IPS-18c (cell line): ENCODE measurements around the gene RNF20.

ENCODE experiments used
- H3K4me3 ChIP-seq: 2 replicates; pipeline ENCODE4 v1.7.0; 2013; ENCODE audit warnings: low read depth, mild to moderate bottlenecking, low read length, moderate library complexity; ENCODE audit not compliant: insufficient read depth
- H3K9me3 ChIP-seq: one replicate; pipeline ENCODE4 v1.6.1; 2013; ENCODE audit warnings: mild to moderate bottlenecking, low read length, moderate library complexity; ENCODE audit not compliant: control insufficient read depth, insufficient read depth

Gene RNF20, protein sequence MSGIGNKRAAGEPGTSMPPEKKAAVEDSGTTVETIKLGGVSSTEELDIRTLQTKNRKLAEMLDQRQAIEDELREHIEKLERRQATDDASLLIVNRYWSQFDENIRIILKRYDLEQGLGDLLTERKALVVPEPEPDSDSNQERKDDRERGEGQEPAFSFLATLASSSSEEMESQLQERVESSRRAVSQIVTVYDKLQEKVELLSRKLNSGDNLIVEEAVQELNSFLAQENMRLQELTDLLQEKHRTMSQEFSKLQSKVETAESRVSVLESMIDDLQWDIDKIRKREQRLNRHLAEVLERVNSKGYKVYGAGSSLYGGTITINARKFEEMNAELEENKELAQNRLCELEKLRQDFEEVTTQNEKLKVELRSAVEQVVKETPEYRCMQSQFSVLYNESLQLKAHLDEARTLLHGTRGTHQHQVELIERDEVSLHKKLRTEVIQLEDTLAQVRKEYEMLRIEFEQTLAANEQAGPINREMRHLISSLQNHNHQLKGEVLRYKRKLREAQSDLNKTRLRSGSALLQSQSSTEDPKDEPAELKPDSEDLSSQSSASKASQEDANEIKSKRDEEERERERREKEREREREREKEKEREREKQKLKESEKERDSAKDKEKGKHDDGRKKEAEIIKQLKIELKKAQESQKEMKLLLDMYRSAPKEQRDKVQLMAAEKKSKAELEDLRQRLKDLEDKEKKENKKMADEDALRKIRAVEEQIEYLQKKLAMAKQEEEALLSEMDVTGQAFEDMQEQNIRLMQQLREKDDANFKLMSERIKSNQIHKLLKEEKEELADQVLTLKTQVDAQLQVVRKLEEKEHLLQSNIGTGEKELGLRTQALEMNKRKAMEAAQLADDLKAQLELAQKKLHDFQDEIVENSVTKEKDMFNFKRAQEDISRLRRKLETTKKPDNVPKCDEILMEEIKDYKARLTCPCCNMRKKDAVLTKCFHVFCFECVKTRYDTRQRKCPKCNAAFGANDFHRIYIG

DNA sequence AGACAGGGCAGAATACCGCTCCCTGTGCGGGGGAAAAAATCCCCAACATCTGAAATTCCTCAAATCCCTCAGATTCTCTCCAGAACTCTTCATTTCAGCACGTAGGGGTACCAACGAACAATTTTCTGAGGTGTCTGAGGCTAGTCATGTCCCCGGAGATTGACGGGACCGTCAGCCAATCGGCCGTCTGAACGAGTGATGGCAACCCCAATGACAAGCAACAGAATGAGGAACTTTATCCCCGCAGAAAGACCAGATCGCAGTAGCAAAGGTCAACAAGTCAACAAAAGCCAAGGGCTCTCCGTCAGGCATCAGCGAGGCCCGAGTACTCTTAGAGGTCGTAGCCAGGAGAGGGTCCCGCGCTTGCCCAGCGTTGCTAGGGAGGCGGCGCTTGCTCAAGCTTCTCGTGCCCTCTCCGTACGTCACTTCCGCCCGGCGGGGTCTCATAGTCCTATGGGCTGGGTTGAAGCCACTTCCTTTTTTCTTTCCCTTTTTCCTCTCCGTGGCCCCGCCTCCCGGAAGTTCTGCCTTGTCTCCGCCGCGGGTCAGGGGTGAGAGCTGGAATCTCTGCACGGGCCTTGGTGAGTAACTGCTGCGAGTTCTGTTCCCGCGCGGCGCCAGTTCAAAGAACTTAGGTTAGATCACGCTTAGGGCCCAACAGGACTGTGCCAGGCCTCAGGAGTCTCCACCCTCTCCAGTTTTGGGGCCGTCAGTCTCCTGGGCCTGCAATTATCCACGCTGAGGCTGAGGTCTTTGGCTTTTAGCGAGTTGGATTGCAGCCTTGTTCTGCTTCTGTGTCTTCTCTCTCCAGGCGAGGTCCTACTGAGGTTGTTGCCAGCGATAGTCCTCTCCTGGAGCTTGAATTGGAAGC lies at the start of gene RNF20:
Gene RNF20, plus strand, starts transcription at position 520 of the 871 bp plus-strand sequence. CDS start 1,571 bp downstream, outside the sequence.
- Histone ChIP-seq H3K9me3 (no peaks in the 10 kb centered on the region), H3K4me3 (peak within 1 kb of the TSS; percentile 91)

DNA sequence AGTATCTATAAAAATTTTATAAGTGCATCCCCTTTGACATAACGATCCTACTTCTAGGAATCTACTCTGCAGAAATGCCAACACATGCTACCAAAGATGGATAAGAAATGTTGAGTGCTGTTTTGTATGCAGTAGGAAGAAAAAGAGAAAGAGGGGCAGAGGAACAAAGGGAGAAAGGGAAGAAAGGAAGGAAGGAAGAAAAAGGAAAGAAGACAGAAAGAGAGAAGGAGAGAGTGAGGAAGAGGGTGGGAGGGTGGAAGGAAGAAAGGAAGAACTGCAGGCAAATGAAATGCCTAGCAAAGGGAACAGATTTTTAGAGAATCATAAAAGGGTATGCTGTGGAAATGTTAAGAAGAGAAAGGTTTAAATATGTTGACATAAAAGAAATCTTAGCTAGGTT lies 49.6 kb upstream of the RNF20 start:
- Histone ChIP-seq H3K9me3 (no peaks in the 10 kb centered on the region), H3K4me3 (no peak overlapping the region)

DNA sequence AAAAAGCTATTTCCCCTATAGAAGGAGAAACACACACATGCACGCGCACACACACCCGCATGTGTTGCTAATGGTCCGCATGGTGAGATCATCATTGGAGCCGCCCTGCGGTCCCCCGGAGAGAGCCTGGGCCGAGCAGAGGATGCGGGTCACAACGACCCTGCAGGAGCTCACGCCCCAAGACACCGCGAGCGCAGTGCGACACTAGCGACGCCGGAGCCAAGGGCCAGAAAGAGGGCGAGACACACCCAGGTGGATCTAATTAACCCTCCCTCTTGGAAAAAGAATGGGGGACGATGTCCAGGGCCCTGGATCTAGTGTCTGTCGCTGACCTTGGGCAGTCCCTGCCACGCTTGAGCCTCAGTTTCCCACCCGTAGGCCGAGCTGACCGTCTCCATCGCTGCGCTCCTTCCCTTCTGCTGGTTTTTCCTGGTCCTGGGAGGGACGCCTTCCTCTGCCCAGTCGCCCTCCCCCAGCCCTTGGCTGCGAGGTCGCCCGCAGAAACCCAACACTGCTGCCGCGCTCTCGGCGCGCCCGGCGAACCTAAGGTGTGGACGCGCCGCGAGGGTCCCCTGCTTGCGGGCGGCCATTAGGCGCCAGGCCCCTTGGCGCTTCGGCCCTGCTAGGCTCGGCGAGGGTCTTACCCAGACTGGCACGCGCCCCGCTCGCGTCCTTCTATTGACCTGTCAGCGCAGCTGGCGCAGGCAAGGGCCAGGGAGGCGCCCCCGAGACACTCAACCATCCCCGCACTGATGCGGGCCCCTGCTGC lies 47.5 kb upstream of the RNF20 start:
- Histone ChIP-seq H3K4me3 (peak overlapping the region; percentile 74), H3K9me3 (no peaks in the 10 kb centered on the region)

DNA sequence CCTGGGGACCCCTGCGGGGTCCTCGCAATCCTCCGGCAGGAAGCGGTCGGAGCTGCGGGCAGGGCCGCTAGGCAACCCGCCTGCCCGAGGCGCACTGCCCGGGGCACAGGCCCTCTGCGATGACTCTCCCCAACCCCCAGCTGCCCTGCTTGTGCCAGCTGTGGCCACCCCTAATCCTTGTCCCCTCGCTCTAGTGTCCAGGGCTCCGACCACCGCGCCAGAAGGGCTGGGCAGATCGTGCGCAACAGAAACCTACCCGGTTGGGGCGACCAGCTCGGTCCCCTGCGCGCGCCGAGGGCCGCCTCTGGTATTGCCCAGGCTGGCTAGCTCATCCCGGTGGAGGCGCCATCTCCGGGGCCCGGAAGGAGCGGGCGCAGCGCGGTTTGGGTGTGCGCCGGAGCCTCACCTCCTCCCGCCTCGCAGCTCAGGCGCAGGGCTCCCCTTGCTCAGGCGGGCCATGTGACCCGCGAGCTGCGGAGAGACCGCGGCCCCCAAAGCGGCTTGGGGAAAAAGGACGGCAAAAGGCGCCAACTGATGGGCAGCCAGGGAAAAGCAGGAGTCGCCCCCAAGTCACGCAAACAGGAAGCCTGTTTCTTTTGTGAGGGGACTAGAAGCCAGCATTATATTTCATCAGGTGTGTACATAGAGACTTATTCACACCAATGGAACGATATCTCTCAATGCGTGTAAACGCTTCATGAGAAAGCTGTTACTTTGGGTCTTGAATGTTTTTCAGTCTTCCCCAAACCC lies 46.8 kb upstream of the RNF20 start:
- Histone ChIP-seq H3K9me3 (no peaks in the 10 kb centered on the region), H3K4me3 (peak overlapping the region; percentile 74)

DNA sequence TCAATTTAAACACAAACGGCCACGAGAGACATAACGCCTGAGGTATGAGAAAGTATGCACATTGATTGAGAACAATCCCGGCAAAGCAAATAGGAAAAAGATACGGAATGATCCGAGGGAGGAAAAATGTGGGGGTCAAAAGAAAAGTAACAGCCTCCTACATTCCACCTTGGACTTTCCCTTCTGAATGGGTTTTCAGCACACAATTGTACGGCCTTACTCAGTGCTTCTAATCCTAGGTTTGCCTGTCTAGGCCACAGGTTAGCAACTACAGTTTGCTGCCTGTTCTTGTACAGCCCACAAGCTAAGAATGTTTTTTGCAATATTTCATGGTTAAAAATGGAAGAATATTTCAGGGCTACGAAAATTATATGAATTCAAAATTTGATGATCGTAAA lies 46.2 kb upstream of the RNF20 start:
- Histone ChIP-seq H3K4me3 (no peak overlapping the region), H3K9me3 (no peaks in the 10 kb centered on the region)

DNA sequence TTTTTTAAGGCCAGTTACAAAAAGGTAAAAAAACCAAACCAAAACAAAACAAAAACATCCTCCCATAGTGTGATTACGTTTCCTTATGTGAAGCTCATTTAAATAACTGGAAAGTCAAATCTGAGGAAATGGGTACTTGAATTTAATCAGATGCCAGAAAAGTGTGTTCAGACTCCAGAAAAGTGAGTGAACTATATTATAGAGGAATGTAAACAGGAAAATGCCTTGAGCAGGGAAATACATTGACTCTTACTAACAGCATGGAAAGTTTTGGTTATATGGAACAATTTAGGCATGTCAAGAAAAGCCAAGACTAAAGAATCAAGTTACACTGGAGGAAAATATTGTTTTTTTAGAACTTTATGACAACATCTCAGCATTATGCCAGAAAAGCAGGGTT lies 37.8 kb upstream of the RNF20 start:
- no peak overlapping the region for H3K4me3 ChIP-seq
- no peaks in the 10 kb centered on the region for H3K9me3 ChIP-seq

DNA sequence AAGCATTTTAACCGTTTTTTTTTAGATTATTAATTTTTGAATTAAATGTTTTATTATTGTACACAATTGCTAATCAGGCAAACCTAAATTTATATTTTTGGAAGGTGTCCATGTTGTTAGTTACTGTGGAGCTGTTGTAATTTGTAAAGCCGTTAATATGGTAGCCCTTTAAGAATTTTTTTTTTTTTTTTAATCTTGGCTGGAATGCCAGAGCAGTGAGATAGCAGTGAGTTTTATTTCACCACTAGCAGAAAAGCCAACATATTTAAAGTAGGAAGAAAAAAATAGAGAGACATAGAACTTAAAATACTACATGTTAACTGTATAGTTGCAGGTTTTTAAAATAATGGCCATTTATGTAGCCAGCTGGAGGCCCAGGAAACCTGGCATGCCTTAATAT lies 35.3 kb upstream of the RNF20 start:
- no peaks in the 10 kb centered on the region for H3K9me3 ChIP-seq
- H3K4me3 ChIP-seq: no peak overlapping the region

DNA sequence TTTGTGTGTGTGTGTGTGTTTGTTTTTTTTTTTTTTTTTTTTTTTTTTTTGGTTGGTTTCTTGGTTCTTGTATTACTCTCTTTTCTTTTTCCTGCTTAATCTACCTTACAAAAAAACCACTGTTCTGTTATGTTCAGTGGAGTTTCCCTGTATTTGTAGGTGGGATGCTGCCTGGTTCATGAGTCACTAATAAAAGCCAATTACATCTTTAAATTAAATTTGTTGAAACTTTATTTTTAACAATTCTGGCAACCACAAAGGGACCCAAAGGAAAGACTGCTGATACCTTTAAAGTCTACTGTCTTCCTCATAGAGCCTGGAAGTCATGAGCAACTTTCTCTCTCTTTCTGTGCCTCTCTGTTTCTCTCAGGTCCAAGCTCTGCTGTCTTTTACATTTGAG lies 29.5 kb upstream of the RNF20 start:
- H3K4me3 ChIP-seq: no peak overlapping the region
- no peaks in the 10 kb centered on the region for H3K9me3 ChIP-seq

DNA sequence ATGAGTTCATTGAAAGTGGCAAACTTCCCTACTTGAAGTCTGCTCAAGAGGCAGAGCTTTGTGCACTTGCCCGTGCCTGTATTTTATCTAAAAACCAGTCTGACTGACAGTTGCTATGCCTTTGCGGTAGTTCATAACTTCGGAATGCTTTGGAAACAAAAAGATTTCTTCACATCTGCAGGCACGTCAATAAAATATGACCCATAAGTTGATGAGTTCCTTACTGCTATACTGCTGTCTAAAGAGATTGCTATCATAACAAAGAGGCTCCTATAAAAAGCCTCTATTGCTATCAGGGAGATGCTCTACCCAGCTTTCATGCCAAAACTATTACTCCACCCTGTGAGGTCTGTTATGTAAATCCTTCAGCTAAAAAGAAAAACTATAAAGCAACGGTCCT lies 25.4 kb upstream of the RNF20 start:
- H3K4me3 ChIP-seq: no peak overlapping the region
- H3K9me3 ChIP-seq: no peaks in the 10 kb centered on the region

DNA sequence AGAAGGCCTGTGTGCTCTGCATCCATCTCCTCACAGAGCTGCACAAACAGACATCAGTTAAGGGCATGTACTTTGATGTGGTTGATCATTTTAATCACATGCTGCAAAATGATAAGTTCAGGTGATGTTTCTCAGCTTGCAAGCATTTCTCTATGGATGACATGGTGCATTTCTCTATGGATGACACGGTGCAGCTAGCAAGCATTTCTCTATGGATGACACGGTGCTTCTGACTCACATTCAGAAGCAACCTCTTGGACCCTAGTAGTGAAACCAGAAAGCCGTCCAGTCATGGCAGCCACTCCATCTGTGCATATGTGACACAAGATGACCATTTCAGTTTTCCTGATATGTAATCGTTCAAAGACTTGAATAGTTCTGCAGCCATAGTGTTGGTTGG lies 24.1 kb upstream of the RNF20 start:
- H3K4me3 ChIP-seq: no peak overlapping the region
- H3K9me3 ChIP-seq: no peaks in the 10 kb centered on the region

DNA sequence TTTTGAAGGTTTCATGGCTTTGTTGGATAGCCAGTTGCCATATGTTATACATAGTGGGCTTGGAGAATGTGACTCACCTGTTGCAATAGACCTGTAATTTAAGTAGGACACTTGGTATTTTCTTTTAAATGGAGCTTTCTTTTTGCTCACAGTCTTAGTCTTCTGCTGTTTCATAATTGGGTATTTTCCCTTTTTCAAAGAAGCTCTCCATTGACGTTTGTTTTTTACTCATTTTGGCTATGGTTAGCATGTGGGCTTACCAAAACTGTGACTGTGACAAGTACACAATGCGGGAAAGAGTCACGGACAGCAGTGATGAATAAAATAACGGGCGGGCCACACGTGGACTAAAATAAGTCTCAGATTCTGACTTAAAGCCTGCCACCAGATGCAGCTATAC lies 23.2 kb upstream of the RNF20 start:
- H3K4me3 ChIP-seq: no peak overlapping the region
- no peaks in the 10 kb centered on the region for H3K9me3 ChIP-seq

DNA sequence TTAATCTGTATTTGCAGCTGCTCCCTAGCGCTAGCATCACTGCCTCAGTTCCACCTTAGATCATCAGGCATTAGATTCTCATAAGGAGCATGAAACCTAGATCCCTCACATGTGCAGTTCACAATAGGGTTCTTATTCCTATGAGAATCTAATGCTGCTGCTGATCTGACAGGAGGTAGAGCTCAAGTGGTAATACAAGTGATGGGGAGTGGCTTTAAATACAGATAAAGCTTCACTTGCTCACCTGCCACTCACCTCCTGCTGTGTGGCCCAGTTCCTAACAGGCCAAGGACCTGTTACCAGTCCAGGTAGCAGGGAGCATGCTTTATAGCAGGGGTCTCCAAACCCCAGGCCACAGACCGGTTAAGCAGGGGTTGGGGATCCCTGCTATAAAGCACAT lies 22.6 kb upstream of the RNF20 start:
- H3K9me3 ChIP-seq: no peaks in the 10 kb centered on the region
- H3K4me3 ChIP-seq: no peak overlapping the region

DNA sequence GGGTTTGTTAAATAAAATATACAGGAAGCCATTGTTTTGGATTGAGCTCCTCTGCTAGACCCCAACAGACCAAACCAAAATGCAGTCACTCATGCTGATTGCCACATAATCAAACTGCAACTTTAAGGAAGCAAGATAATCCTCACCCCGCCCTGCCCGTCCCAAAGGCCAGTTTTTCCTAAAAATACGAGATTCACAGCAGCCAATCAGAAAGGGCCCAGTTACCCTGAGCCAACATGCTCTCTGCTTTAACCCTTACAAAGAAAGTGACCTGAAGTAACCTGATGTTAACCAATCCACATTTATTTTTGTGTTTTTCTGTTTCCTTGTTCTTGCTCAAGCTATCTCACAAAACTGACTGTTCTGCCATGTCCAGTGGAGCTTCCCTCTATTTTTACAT lies 21.5 kb upstream of the RNF20 start:
- no peaks in the 10 kb centered on the region for H3K9me3 ChIP-seq
- no peak overlapping the region for H3K4me3 ChIP-seq

DNA sequence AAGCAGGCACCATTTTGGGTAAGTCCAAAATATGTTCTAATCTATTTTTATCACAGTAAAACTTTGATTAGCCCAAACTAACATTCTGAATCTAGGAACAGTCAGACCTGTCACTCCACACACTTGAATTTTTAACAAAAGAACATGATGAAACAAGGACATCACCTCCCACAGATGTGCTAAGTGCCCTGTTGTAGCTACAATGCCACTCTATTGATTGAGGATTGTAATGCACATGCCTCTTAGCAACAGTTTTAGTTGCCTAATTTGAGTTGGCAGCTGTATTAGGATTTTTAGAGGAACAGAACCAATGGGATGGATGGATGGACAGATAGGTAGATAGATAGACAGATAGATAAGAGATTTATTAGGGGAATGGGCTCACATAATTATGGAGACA lies 20.3 kb upstream of the RNF20 start:
- Histone ChIP-seq H3K9me3 (no peaks in the 10 kb centered on the region), H3K4me3 (no peak overlapping the region)

DNA sequence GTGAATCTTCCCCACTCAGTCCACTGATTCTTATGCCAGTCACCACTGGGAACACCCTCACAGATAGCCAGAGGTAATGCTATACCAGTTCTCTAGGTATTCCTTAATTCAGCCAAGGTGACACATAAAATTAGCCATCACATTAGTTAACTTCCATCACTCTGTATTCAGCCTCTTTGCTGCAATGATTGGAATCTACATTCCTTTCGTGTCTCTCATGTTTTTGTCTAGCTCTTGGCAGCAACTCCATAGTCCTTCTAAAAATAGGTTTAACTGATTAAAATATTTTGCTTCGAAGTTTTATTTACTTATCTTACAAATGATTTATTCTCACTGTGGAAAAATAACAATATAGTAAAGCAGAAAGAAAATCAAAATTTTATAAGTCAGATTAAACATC lies 19.6 kb upstream of the RNF20 start:
- no peak overlapping the region for H3K4me3 ChIP-seq
- no peaks in the 10 kb centered on the region for H3K9me3 ChIP-seq

DNA sequence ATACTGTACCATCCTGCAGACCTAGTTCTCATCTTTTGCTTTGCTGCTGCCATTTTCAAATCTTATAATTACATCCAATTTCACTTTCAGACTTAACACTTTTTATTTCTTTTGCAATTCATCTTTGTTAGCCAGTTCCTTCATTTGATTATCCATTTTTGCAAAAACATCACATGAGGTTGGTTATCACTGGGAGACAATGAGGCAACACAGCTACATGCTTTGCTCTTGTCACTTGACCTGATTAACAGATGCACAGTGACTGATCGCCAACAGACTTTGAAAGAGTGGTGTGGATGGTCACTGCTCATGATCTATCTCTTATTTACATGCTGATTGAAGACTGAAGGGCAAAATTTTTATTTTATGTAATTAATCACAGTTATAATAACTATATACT lies 17.0 kb upstream of the RNF20 start:
- H3K9me3 ChIP-seq: no peaks in the 10 kb centered on the region
- H3K4me3 ChIP-seq: no peak overlapping the region
